GM19463 (cell line): Measurements from ENCODE around the gene IL1RN.
A peak's percentile ranks its signal among the peaks of the same experiment; 100 is the strongest.

ENCODE experiments used
- ATAC-seq: cut with Tn5 transposase; IDR thresholded peaks from one replicate; pipeline ENCODE4 v1.9.1; 2021; ENCODE audit warnings: mild to moderate bottlenecking, moderate library complexity; ENCODE audit not compliant: unreplicated experiment

The IL1RN gene

GRCh38 chr2:113171334-113172075 lies 44.1 kb downstream of the IL1RN start:
- ATAC-seq = no peak

GRCh38 chr2:113172721-113173541 lies 45.5 kb downstream of the IL1RN start:
- no peak for ATAC-seq

GRCh38 chr2:113173542-113174375 lies 46.4 kb downstream of the IL1RN start, which contains the start of gene PSD4:
Gene PSD4 (plus strand): TSS chr2:113173971. CDS start chr2:113182457, 8,486 bp downstream.
- peak; percentile 82 for ATAC-seq

GRCh38 chr2:113174376-113174750 lies 47.0 kb downstream of the IL1RN start:
- no peak for ATAC-seq

- ATAC-seq = peak; percentile 60
Observed at GRCh38 chr2:113175042-113175628, 47.7 kb downstream of the IL1RN start.

GRCh38 chr2:113175736-113176695 lies 48.6 kb downstream of the IL1RN start:
- ATAC-seq = peak; percentile 11

GRCh38 chr2:113176696-113177355 lies 49.4 kb downstream of the IL1RN start:
- no peak for ATAC-seq

- no peak for ATAC-seq
Observed at GRCh38 chr2:113178069-113178746, 50.8 kb downstream of the IL1RN start.

- ATAC-seq = no peak
Observed at GRCh38 chr2:113178891-113179290, 51.5 kb downstream of the IL1RN start.

GRCh38 chr2:113179446-113180045 lies 52.1 kb downstream of the IL1RN start:
- ATAC-seq = no peak

- no peak for ATAC-seq
Observed at GRCh38 chr2:113180131-113180946, 52.9 kb downstream of the IL1RN start.

GRCh38 chr2:113181258-113182051 lies 54.1 kb downstream of the IL1RN start:
- no peak for ATAC-seq

- no peak for ATAC-seq
Observed at GRCh38 chr2:113182471-113183260, 55.3 kb downstream of the IL1RN start.

GRCh38 chr2:113183264-113183663 lies 55.9 kb downstream of the IL1RN start:
- ATAC-seq = no peak
